Mammary epithelial cell (primary cell): ENCODE data around the gene LGALS14.

Experiments
- CTCF ChIP-seq, 2 donors: IDR thresholded peaks in 1 of 2; conservative IDR thresholded peaks in 1 of 2; 2 replicates each; pipeline ENCODE4 v1.5.1; 2011 to 2012; ENCODE audit warnings: inconsistent platforms in 2 of 2, low read length in 2 of 2, mild to moderate bottlenecking in 2 of 2, control low read depth in 1 of 2, low read depth in 1 of 2; ENCODE audit not compliant: insufficient read depth in 1 of 2; ENCODE audit errors: extremely low read depth in 1 of 2
- EZH2 ChIP-seq: IDR thresholded peaks from 2 replicates; pipeline ENCODE4 v1.6.1; 2012; ENCODE audit warnings: low read length, inconsistent platforms, borderline replicate concordance

GRCh38 chr19:39704181-39705044 lies at the start of gene LGALS14:
- TF ChIP-seq CTCF (conservative IDR thresholded peaks at IDR 0.05 in 1 of 2, IDR thresholded peaks at IDR 0.05 in 1 of 2; ENCODE audit: extremely low read depth in 1 of 2, insufficient read depth in 1 of 2, low read depth in 1 of 2, low read length in 2 of 2), result no peak
- no peak for TF ChIP-seq EZH2
